CD4-positive, alpha-beta memory T cell (primary cell): ENCODE results near the gene BMP8B. TPM values are rescaled to one million over a fixed set of nuclear protein-coding genes. Genes with fewer than 3 reads are reported as not detected.
A peak's percentile ranks its signal among the peaks of the same experiment; 100 is the strongest.
"Not testable (repeated sequence)": the region's sequence is repeated elsewhere in the genome, so short reads cannot be mapped to it uniquely, and the experiment has no call there.

Source experiments
- CTCF ChIA-PET: fragments of 350-600 bp; sonication (Branson Sonifier 250); formaldehyde crosslinking; loops from one replicate; lab custom pipeline; 2021; ENCODE audit warnings: inconsistent platforms; ENCODE audit not compliant: partially characterized antibody; lab: Charles Lee
- POLR2A ChIA-PET: fragments of 350-600 bp; sonication (Branson Sonifier 250); formaldehyde crosslinking; loops from one replicate; lab custom pipeline; 2021; ENCODE audit not compliant: partially characterized antibody; lab: Charles Lee
- DNase-seq, 5 donors: peaks; one replicate each; pipeline versions ENCODE4 v3.0.0 to v3.0.0-alpha.2; 2020 to 2022; ENCODE audit warnings: mixed read lengths in 1 of 5
- H3K27ac ChIP-seq: one replicate; pipeline ENCODE4 v1.7.0; 2013; ENCODE audit warnings: low read depth, low read length
- H3K27me3 ChIP-seq: 2 replicates; pipeline ENCODE4 v1.7.0; 2013; ENCODE audit warnings: mild to moderate bottlenecking, low read length, moderate library complexity; ENCODE audit not compliant: insufficient read depth
- H3K36me3 ChIP-seq: 2 replicates; pipeline ENCODE4 v1.7.0; 2013; ENCODE audit warnings: mild to moderate bottlenecking, low read length, moderate library complexity; ENCODE audit not compliant: insufficient read depth
- H3K4me1 ChIP-seq: 2 replicates; pipeline ENCODE4 v1.7.0; 2013; ENCODE audit warnings: mild to moderate bottlenecking, low read length, moderate library complexity; ENCODE audit not compliant: insufficient read depth
- H3K4me3 ChIP-seq, 2 donors: one replicate each; pipeline ENCODE4 v1.7.0; 2013; ENCODE audit warnings: low read length in 2 of 2, mild to moderate bottlenecking in 1 of 2
- H3K9me3 ChIP-seq, 2 donors: one replicate each; pipeline ENCODE4 v1.7.0; 2013; ENCODE audit warnings: low read length in 2 of 2, control low read depth in 1 of 2; ENCODE audit not compliant: control insufficient read depth in 1 of 2
- H3K27ac Mint-ChIP-seq, 7 donors: one replicate each; pipeline ENCODE4 v1.8.0; 2020 to 2021; ENCODE audit warnings: mixed read lengths in 7 of 7, mild to moderate bottlenecking in 6 of 7, inconsistent platforms in 3 of 7, moderate library complexity in 3 of 7
- H3K27me3 Mint-ChIP-seq, 2 donors: one replicate each; pipeline ENCODE4 v1.8.0; 2020 to 2021; ENCODE audit warnings: mixed read lengths in 2 of 2
- H3K36me3 Mint-ChIP-seq, 2 donors: one replicate each; pipeline ENCODE4 v1.8.0; 2020 to 2021; ENCODE audit warnings: mixed read lengths in 2 of 2, inconsistent platforms in 1 of 2, mild to moderate bottlenecking in 1 of 2
- H3K4me1 Mint-ChIP-seq, 4 donors: one replicate each; pipeline ENCODE4 v1.8.0; 2020 to 2021; ENCODE audit warnings: mixed read lengths in 4 of 4, mild to moderate bottlenecking in 1 of 4
- H3K4me3 Mint-ChIP-seq, 8 donors: one replicate each; pipeline ENCODE4 v1.8.0; 2020 to 2021; ENCODE audit warnings: mixed read lengths in 8 of 8, mild to moderate bottlenecking in 7 of 8, moderate library complexity in 6 of 8, inconsistent platforms in 3 of 8
- H3K9me3 Mint-ChIP-seq, 8 donors: one replicate each; pipeline ENCODE4 v1.8.0; 2020 to 2021; ENCODE audit warnings: mixed read lengths in 8 of 8, mild to moderate bottlenecking in 5 of 8, inconsistent platforms in 3 of 8, moderate library complexity in 1 of 8
- intact Hi-C: fragments of 100-400 bp; cut with micrococcal nuclease; formaldehyde crosslinking; loops from one replicate; pipeline ENCODE4 v1.15.1; 2023
- polyA plus RNA-seq, 2 donors: library from polyadenylated mRNA; unstranded; fragments of 300-500 nt; fragmentation: Illumina TruSeq; gene quantifications; one replicate each; pipeline ENCODE4 v1.2.3, GENCODE V29; 2021
- total RNA-seq, 2 experiments: library from RNA; stranded (reverse); gene quantifications; one replicate each; pipeline ENCODE4 v1.2.3, GENCODE V29; 2021

Gene BMP8B
- total and polyA plus RNA-seq, 4 experiments from 2014 or later: 0.03 to 0.99 (median 0.48) TPM

DNA sequence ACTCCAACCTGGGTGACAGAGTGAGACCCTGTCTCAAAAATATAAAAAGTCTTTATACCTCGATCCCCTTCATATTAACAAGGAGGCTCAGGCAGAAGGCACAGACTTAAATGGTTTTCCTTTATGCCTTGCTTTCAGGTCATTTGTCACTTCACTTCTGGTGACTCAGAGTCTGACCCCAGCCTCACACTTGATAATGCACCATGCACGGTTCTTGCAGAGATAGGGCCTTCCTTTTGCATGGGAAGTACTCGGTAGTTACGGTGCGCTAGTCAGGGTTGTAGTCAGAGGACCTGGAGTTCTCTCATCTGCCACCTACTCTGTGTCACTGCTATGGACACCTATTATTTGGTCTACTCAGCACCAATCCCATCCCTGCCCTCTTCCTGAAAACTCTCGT is 43.6 kb upstream of the BMP8B start:
- no peaks in the 10 kb centered on the region for H3K4me1 Mint-ChIP-seq
- H3K4me1 ChIP-seq: no peaks in the 10 kb centered on the region
- no peak overlapping the region for H3K4me3 ChIP-seq
- CTCF ChIA-PET: interaction anchor here (0.6 to 1.1 kb wide), 3 partner anchors 17 to 70 kb away, joined by 3 to 4 read pairs (median 3); no protein-coding TSS in a partner anchor
- POLR2A ChIA-PET: no interaction called here
- H3K27me3 ChIP-seq: no peaks in the 10 kb centered on the region
- H3K36me3 ChIP-seq: no peaks in the 10 kb centered on the region
- DNase-seq: no peak
- no peak overlapping the region for H3K4me3 Mint-ChIP-seq
- intact Hi-C loops: no loop called here
- peak overlapping the region in 2 of 7 donors; percentile 1 to 65 for H3K27ac Mint-ChIP-seq
- no peaks in the 10 kb centered on the region for H3K9me3 ChIP-seq
- H3K36me3 Mint-ChIP-seq: peaks cover 2 to 5% of the 10 kb centered on the region in 2 donors
- peaks cover 9% of the 10 kb centered on the region in 2 donors for H3K27me3 Mint-ChIP-seq
- peaks cover 0 to 1% (median 0%) of the 10 kb centered on the region in 8 donors for H3K9me3 Mint-ChIP-seq
- H3K27ac ChIP-seq: no peak overlapping the region

DNA sequence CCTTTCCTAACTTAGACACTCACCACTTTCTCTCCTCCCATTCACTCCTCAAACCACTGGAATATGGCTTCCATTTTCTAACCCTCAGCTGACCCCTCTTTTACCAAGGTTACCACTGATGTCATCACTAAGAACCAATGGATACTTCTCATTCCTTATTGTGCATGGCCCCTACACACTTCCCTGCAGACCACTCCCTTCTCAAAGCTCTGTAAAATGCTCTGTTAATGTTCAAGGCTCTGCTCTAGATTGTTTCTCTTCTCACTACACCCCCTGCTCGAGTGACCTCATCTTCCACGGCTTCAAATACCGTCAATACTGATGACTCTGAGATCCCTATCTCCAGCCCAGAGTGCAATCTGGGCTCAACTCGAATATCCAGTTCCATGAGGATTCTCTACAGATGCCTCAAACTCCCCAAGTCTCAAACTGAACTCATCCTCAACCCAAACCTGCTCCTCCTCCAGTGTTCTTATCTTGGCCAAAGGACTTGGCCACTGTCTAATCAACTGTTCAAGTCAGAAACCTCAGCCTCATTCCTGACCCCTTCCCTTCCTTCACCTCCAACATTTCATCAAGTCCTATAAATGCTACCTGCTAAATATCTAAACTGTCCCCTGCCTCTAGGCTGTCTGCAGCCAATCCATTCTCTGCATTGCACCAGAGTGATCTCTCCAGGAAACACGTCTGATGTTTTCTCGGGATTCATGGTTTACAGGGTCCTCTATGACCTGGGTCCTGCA is 41.3 kb upstream of the BMP8B start:
- no peak for DNase-seq
- H3K36me3 Mint-ChIP-seq: peaks cover 0 to 2% of the 10 kb centered on the region in 2 donors
- Histone ChIP-seq H3K27me3 (no peaks in the 10 kb centered on the region), H3K9me3 (no peaks in the 10 kb centered on the region), H3K4me1 (no peaks in the 10 kb centered on the region), H3K36me3 (no peaks in the 10 kb centered on the region), H3K27ac (no peak overlapping the region), H3K4me3 (no peak overlapping the region)
- H3K27me3 Mint-ChIP-seq: peaks cover 9 to 12% of the 10 kb centered on the region in 2 donors
- POLR2A ChIA-PET: no interaction called here
- intact Hi-C loops: no loop called here
- CTCF ChIA-PET: interaction anchor here (0.5 to 1.5 kb wide), 3 partner anchors 13 to 897 kb away, joined by 3 to 4 read pairs (median 3); no protein-coding TSS in a partner anchor
- H3K4me3 Mint-ChIP-seq: no peak overlapping the region
- no peaks in the 10 kb centered on the region for H3K4me1 Mint-ChIP-seq
- peak overlapping the region in 1 of 7 donors; percentile 13 for H3K27ac Mint-ChIP-seq
- peaks cover 0 to 1% (median 0%) of the 10 kb centered on the region in 8 donors for H3K9me3 Mint-ChIP-seq

DNA sequence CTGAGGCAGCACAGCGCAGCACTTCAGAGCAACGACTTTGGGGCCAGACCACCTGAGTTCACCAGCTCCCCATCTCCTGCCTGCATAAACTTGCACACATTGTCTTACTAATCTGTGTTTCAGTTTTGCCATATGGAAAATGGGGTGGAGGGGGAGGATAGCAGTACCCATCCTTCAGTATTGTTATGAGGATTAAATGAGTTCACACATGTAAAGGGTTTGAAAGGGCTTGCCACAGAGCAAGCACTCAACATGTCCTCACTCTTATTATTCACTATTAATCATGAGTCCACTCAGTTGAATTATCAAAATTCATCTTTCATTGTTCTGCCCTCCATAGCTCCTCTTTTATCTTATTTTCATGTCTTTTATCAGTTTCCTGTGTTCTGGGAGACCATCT is 40.1 kb upstream of the BMP8B start:
- ChIA-PET CTCF (interaction anchor here (1.5 kb wide), 1 partner anchor 11 kb away, joined by 4 read pairs; no protein-coding TSS in a partner anchor), POLR2A (no interaction called here)
- Histone ChIP-seq H3K9me3 (no peaks in the 10 kb centered on the region), H3K36me3 (no peaks in the 10 kb centered on the region), H3K4me3 (no peak overlapping the region), H3K27ac (no peak overlapping the region), H3K27me3 (no peaks in the 10 kb centered on the region), H3K4me1 (no peaks in the 10 kb centered on the region)
- Mint-ChIP-seq H3K9me3 (peaks cover 0 to 1% (median 0%) of the 10 kb centered on the region in 8 donors), H3K4me3 (no peak overlapping the region), H3K27me3 (peaks cover 9 to 12% of the 10 kb centered on the region in 2 donors), H3K27ac (no peak overlapping the region), H3K36me3 (no peaks in the 10 kb centered on the region), H3K4me1 (no peaks in the 10 kb centered on the region)
- intact Hi-C loops: no loop called here
- no peak for DNase-seq

DNA sequence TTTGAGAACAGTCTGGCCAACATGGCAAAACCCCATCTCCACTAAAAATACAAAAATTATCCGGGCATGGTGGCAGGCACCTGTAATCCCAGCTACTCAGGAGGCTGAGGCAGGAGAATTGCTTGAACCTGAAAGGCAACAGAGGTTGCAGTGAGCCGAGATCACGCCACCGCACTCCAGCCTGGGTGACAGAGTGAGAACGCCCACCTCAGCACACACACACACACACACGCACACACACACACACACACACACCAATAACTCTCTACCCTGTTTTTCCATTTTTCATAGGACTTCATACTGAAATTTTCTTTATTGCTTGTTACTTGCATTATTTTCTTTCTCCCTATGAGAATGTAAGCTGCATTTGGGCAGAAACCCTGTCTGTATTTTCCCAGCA is 39.6 kb upstream of the BMP8B start:
- H3K4me1 ChIP-seq, H3K4me1 Mint-ChIP-seq, DNase-seq, H3K36me3 Mint-ChIP-seq, H3K36me3 ChIP-seq, H3K27me3 ChIP-seq, H3K27ac ChIP-seq, POLR2A ChIA-PET, H3K9me3 ChIP-seq, H3K4me3 Mint-ChIP-seq, H3K4me3 ChIP-seq, intact Hi-C loops, H3K9me3 Mint-ChIP-seq: not testable (repeated sequence)
- H3K27me3 Mint-ChIP-seq: peaks cover 9 to 12% of the 10 kb centered on the region in 2 donors
- CTCF ChIA-PET: interaction anchor here (2.0 kb wide), 1 partner anchor 11 kb away, joined by 8 read pairs; no protein-coding TSS in a partner anchor
- peak overlapping the region in 1 of 7 donors; percentile 25 for H3K27ac Mint-ChIP-seq

DNA sequence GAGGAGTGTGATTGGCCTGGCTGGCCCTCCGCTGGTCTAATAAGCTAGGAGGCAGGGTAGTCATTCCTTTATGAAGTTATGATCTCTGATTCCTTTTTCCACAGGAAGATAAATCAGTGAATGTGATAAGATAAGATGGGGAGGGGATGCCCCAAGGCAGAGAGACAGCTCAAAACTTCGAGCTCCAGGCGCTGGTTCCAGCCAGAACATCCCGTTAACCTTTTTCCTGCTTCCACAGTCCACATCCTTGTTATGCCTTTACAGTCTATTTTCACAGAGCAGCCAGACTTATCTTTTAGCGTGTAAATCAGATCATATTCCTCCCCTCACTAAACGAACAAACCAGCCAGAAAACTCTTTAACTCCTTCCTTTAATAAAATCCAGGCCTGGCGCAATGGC is 38.5 kb upstream of the BMP8B start:
- H3K36me3 ChIP-seq: no peaks in the 10 kb centered on the region
- no peaks in the 10 kb centered on the region for H3K9me3 ChIP-seq
- CTCF ChIA-PET: interaction anchor here (1.5 to 2.0 kb wide), 2 partner anchors 10 to 27 kb away, joined by 3 to 8 read pairs; no protein-coding TSS in a partner anchor
- Mint-ChIP-seq H3K9me3 (peaks cover 0 to 1% (median 0%) of the 10 kb centered on the region in 8 donors), H3K4me1 (no peaks in the 10 kb centered on the region), H3K36me3 (no peaks in the 10 kb centered on the region), H3K27ac (peak overlapping the region in 1 of 7 donors; percentile 64), H3K4me3 (no peak overlapping the region), H3K27me3 (peaks cover 9 to 14% of the 10 kb centered on the region in 2 donors)
- DNase-seq: no peak
- POLR2A ChIA-PET: no interaction called here
- no peak overlapping the region for H3K4me3 ChIP-seq
- H3K4me1 ChIP-seq: no peaks in the 10 kb centered on the region
- intact Hi-C loops: no loop called here
- no peaks in the 10 kb centered on the region for H3K27me3 ChIP-seq
- no peak overlapping the region for H3K27ac ChIP-seq

DNA sequence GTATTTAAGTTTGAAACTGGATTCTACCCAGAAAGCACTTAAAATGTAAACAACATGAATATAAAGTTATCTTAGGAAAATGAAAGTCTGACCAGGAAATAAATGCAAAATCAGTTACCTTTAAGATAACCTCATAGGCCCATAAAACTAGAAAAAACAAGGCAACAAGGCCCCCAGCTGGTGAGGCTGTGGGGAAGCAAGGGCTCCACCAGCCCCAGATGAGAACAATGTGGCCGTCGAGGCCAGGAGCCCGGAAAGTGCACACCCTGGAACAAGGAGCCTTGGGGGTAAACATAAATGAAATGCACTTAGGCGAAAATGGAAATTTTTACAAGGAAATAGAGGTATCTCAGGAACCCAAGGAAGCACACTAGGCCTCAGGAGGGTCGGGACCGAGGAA is 37.9 kb upstream of the BMP8B start:
- DNase-seq: no peak
- Histone ChIP-seq H3K27me3 (no peaks in the 10 kb centered on the region), H3K4me1 (no peaks in the 10 kb centered on the region), H3K36me3 (no peaks in the 10 kb centered on the region), H3K4me3 (no peak overlapping the region), H3K9me3 (no peaks in the 10 kb centered on the region), H3K27ac (no peak overlapping the region)
- POLR2A ChIA-PET: no interaction called here
- H3K4me3 Mint-ChIP-seq: no peak overlapping the region
- no peaks in the 10 kb centered on the region for H3K36me3 Mint-ChIP-seq
- intact Hi-C loops: no loop called here
- H3K27me3 Mint-ChIP-seq: peaks cover 9 to 14% of the 10 kb centered on the region in 2 donors
- peak overlapping the region in 1 of 7 donors; percentile 64 for H3K27ac Mint-ChIP-seq
- peaks cover 0 to 1% (median 0%) of the 10 kb centered on the region in 8 donors for H3K9me3 Mint-ChIP-seq
- CTCF ChIA-PET: interaction anchor here (1.5 to 2.0 kb wide), 2 partner anchors 9 to 27 kb away, joined by 3 to 8 read pairs; no protein-coding TSS in a partner anchor
- no peaks in the 10 kb centered on the region for H3K4me1 Mint-ChIP-seq

DNA sequence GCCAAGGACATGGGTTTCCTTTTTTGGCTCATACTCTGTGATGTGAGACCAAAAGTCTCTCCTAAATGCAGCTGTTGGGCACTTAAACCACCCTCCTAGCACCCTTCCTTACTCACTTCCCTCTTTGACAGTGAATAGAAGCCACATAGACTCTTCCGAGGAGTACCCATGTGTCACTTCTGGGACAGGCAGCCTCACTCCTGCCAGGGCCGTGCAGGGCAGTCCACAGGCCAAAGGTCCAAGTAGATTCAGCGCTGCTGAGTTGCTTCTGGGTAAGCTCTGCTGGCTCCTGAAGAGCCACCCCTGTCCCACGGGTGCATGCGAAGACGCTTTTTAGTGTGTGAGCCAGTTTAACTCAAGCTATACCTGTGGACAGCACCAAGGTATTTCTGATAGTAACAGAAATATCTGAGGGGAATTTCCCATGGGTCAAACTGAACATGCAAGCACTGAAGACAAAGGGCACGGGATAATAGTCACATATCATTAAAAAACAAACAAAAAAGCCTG is 36.8 kb upstream of the BMP8B start:
- no peak overlapping the region for H3K4me3 ChIP-seq
- Mint-ChIP-seq H3K4me1 (no peaks in the 10 kb centered on the region), H3K36me3 (no peaks in the 10 kb centered on the region), H3K9me3 (peaks cover 0 to 1% (median 0%) of the 10 kb centered on the region in 8 donors), H3K4me3 (no peak overlapping the region), H3K27me3 (peaks cover 15 to 18% of the 10 kb centered on the region in 2 donors), H3K27ac (no peak overlapping the region)
- ChIA-PET CTCF (interaction anchor here (1.5 kb wide), 1 partner anchor 26 kb away, joined by 3 read pairs; no protein-coding TSS in a partner anchor), POLR2A (no interaction called here)
- no peaks in the 10 kb centered on the region for H3K9me3 ChIP-seq
- no peaks in the 10 kb centered on the region for H3K27me3 ChIP-seq
- H3K4me1 ChIP-seq: no peaks in the 10 kb centered on the region
- H3K36me3 ChIP-seq: no peaks in the 10 kb centered on the region
- intact Hi-C loops: no loop called here
- no peak for DNase-seq
- H3K27ac ChIP-seq: no peak overlapping the region
